Activated CD4-positive, alpha-beta T cell treated with anti-CD3 and anti-CD28 coated beads, Interleukin-2, amount 10 ng/mL, durations not matched to agents 7 days and 5 days (primary cell): ENCODE results near the gene TPCN1. TPM values are rescaled to one million over a fixed set of nuclear protein-coding genes. Genes with fewer than 3 reads are reported as not detected.

Experiments
- CTCF ChIA-PET: fragments of 350-600 bp; sonication (Branson Sonifier 250); formaldehyde crosslinking; loops from one replicate; lab custom pipeline; 2021; ENCODE audit warnings: antibody characterized with exemption; lab: Charles Lee
- POLR2A ChIA-PET: fragments of 350-600 bp; sonication (Branson Sonifier 250); formaldehyde crosslinking; loops from one replicate; lab custom pipeline; 2021; ENCODE audit warnings: antibody characterized with exemption; lab: Charles Lee
- DNase-seq: peaks from one replicate; pipeline ENCODE4 v3.0.0-alpha.2; 2020
- H3K27ac Mint-ChIP-seq: one replicate; pipeline ENCODE4 v1.8.0; 2021; ENCODE audit warnings: mild to moderate bottlenecking, moderate library complexity, mixed read lengths
- H3K27me3 Mint-ChIP-seq: one replicate; pipeline ENCODE4 v1.8.0; 2021; ENCODE audit warnings: mixed read lengths
- H3K36me3 Mint-ChIP-seq: one replicate; pipeline ENCODE4 v1.8.0; 2021; ENCODE audit warnings: low read depth, mixed read lengths
- H3K4me1 Mint-ChIP-seq: one replicate; pipeline ENCODE4 v1.8.0; 2021; ENCODE audit warnings: mixed read lengths
- H3K4me3 Mint-ChIP-seq: one replicate; pipeline ENCODE4 v1.8.0; 2021; ENCODE audit warnings: mild to moderate bottlenecking, moderate library complexity, mixed read lengths
- H3K9me3 Mint-ChIP-seq: one replicate; pipeline ENCODE4 v1.8.0; 2021; ENCODE audit warnings: mixed read lengths
- total RNA-seq, 2 experiments: library from RNA; stranded (reverse); gene quantifications; one replicate each; pipeline ENCODE4 v1.2.3, GENCODE V29; 2021

Gene TPCN1
- total RNA-seq, 2 experiments from 2014 or later = 18.6 to 20.9 TPM

- Mint-ChIP-seq H3K27me3 (peaks cover 2% of the 10 kb centered on the region), H3K27ac (no peak overlapping the region), H3K9me3 (no peaks in the 10 kb centered on the region), H3K4me1 (peaks cover 48% of the 10 kb centered on the region), H3K36me3 (no peaks in the 10 kb centered on the region), H3K4me3 (no peak overlapping the region)
- CTCF ChIA-PET = no interaction called here
- POLR2A ChIA-PET = no interaction called here
- no peak for DNase-seq
Observed at GRCh38 chr12:113216027-113216426, 5.2 kb upstream of the TPCN1 start.

GRCh38 chr12:113220593-113221180 is 577 bp upstream of the TPCN1 start:
- H3K4me1 Mint-ChIP-seq = peaks cover 47% of the 10 kb centered on the region
- DNase-seq = no peak
- no peaks in the 10 kb centered on the region for H3K9me3 Mint-ChIP-seq
- peak overlapping the region; percentile 76 for H3K4me3 Mint-ChIP-seq
- POLR2A ChIA-PET = no interaction called here
- H3K36me3 Mint-ChIP-seq = no peaks in the 10 kb centered on the region
- H3K27me3 Mint-ChIP-seq = peaks cover 2% of the 10 kb centered on the region
- H3K27ac Mint-ChIP-seq = peak overlapping the region; percentile 91
- CTCF ChIA-PET = interaction anchor here (1.2 to 3.5 kb wide), 6 partner anchors 9 to 68 kb away, joined by 3 to 20 read pairs (median 4); no protein-coding TSS in a partner anchor

GRCh38 chr12:113221997-113222729 is 899 bp downstream of the TPCN1 start:
- Mint-ChIP-seq H3K27ac (peak overlapping the region; percentile 91), H3K4me1 (peaks cover 39% of the 10 kb centered on the region), H3K27me3 (peaks cover under 1% of the 10 kb centered on the region), H3K9me3 (no peaks in the 10 kb centered on the region), H3K36me3 (no peaks in the 10 kb centered on the region), H3K4me3 (peak overlapping the region; percentile 76)
- CTCF ChIA-PET = interaction anchor here (0.5 to 3.5 kb wide), 7 partner anchors 8 to 46 kb away, joined by 3 to 20 read pairs (median 4); no protein-coding TSS in a partner anchor
- POLR2A ChIA-PET = interaction anchor here (0.6 kb wide), 1 partner anchor 61 kb away, joined by 3 read pairs; no protein-coding TSS in a partner anchor
- peak; percentile 19 for DNase-seq

GRCh38 chr12:113222730-113223531 is 1.7 kb downstream of the TPCN1 start:
- Mint-ChIP-seq H3K36me3 (no peaks in the 10 kb centered on the region), H3K27me3 (no peaks in the 10 kb centered on the region), H3K4me3 (peak overlapping the region; percentile 76), H3K27ac (peak overlapping the region; percentile 91), H3K9me3 (no peaks in the 10 kb centered on the region), H3K4me1 (peaks cover 35% of the 10 kb centered on the region)
- DNase-seq = peak; percentile 42
- POLR2A ChIA-PET = interaction anchor here (0.6 to 0.7 kb wide), 3 partner anchors 39 to 229 kb away, joined by 3 to 5 read pairs (median 3); no protein-coding TSS in a partner anchor
- CTCF ChIA-PET = interaction anchor here (0.6 to 3.5 kb wide), 6 partner anchors 7 to 45 kb away, joined by 4 to 20 read pairs (median 4); no protein-coding TSS in a partner anchor

DNA sequence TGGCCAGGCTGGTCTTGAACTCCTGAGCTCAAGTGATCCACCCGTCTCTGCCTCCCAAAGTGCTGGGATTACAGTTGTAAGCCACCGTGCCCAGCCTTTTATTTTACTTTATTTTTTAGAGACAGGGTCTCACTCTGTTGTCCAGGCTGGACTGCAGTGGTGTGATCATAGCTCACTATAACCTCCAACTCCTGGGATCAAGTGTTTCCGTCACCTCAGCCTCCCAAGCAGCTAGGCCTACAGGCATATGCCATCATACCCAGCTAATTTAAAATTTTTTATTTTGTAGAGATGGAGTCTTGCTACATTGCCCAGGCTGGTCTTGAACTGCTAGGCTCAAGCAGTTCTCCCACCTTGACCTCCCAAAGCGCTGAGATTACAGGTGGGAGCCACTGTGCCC is 3.7 kb downstream of the TPCN1 start:
- H3K36me3 Mint-ChIP-seq = peaks cover 7% of the 10 kb centered on the region
- no peak for DNase-seq
- no peaks in the 10 kb centered on the region for H3K27me3 Mint-ChIP-seq
- no peak overlapping the region for H3K4me3 Mint-ChIP-seq
- POLR2A ChIA-PET = interaction anchor here (0.6 kb wide), 1 partner anchor 227 kb away, joined by 3 read pairs; no protein-coding TSS in a partner anchor
- H3K9me3 Mint-ChIP-seq = no peaks in the 10 kb centered on the region
- CTCF ChIA-PET = interaction anchor here (1.4 to 1.5 kb wide), 2 partner anchors 29 to 45 kb away, joined by 3 to 4 read pairs; no protein-coding TSS in a partner anchor
- H3K27ac Mint-ChIP-seq = no peak overlapping the region
- peaks cover 52% of the 10 kb centered on the region for H3K4me1 Mint-ChIP-seq

GRCh38 chr12:113226696-113227568 is 5.7 kb downstream of the TPCN1 start:
- Mint-ChIP-seq H3K4me1 (peaks cover 55% of the 10 kb centered on the region), H3K36me3 (peaks cover 24% of the 10 kb centered on the region), H3K27me3 (no peaks in the 10 kb centered on the region), H3K4me3 (no peak overlapping the region), H3K27ac (no peak overlapping the region), H3K9me3 (no peaks in the 10 kb centered on the region)
- DNase-seq = no peak
- CTCF ChIA-PET = interaction anchor here (0.9 to 2.2 kb wide), 5 partner anchors 9 to 178 kb away, joined by 3 to 6 read pairs (median 3); no protein-coding TSS in a partner anchor
- POLR2A ChIA-PET = no interaction called here

- peaks cover 29% of the 10 kb centered on the region for H3K36me3 Mint-ChIP-seq
- H3K27me3 Mint-ChIP-seq = no peaks in the 10 kb centered on the region
- ChIA-PET CTCF (interaction anchor here (0.7 to 2.2 kb wide), 4 partner anchors 9 to 13 kb away, joined by 3 to 6 read pairs (median 3); no protein-coding TSS in a partner anchor), POLR2A (no interaction called here)
- peaks cover 55% of the 10 kb centered on the region for H3K4me1 Mint-ChIP-seq
- DNase-seq = no peak
- H3K9me3 Mint-ChIP-seq = no peaks in the 10 kb centered on the region
- H3K27ac Mint-ChIP-seq = no peak overlapping the region
- H3K4me3 Mint-ChIP-seq = no peak overlapping the region
Observed at GRCh38 chr12:113227686-113228391, 6.6 kb downstream of the TPCN1 start.

GRCh38 chr12:113228394-113229028 is 7.2 kb downstream of the TPCN1 start:
- Mint-ChIP-seq H3K9me3 (no peaks in the 10 kb centered on the region), H3K4me3 (no peak overlapping the region)
- POLR2A ChIA-PET = no interaction called here

DNA sequence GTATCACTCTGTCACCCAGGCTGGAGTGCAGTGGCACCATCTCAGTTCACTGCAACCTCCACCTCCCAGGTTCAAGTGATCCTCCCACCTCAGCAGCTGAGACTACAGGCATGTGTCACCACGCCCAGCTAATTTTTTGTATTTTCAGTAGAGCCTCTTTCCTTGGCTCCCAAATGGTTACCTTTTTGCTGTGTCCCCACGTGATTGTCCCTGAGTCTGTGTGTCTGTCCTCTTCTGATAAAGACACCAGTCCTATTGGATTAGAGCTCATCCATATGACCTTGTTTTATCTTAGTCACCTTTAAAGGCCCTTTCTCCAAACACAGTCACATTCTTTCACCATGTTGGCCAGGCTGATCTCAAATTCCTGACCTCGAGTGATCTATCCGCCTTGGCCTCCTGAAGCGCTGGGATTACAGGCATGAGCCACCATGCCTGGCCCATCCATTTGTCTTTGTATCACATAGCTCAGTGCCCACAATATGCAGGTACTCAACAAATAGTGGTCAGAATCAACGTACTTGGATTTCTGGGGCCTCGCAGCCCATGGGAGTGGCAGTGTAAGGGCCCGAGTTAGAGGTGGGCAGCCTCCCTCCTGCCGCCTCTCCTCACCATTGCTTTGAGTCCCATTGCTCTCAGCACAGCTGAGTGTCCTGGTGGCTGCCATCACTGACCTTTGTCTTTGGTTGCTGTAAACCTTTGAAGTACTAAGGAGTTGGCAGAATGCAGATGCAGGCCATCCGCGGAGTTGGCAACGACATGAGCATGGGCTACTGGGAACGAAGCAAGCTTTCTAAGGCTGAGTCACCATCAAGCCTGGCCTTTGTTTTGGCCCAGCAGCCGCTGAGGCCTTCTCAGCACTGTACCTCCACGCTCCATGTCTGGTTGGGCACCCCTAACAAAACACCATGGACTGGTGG is 9.3 kb downstream of the TPCN1 start:
- peaks cover 56% of the 10 kb centered on the region for H3K4me1 Mint-ChIP-seq
- no peak for DNase-seq
- ChIA-PET POLR2A (no interaction called here), CTCF (interaction anchor here (0.5 to 2.7 kb wide), 4 partner anchors 10 to 83 kb away, joined by 3 to 11 read pairs (median 4); partner anchors contain the start of gene TPCN1)
- H3K9me3 Mint-ChIP-seq = no peaks in the 10 kb centered on the region
- H3K36me3 Mint-ChIP-seq = peaks cover 38% of the 10 kb centered on the region
- no peak overlapping the region for H3K4me3 Mint-ChIP-seq
- H3K27ac Mint-ChIP-seq = peak overlapping the region; percentile 68
- no peaks in the 10 kb centered on the region for H3K27me3 Mint-ChIP-seq

More at GRCh38 chr12:113228394-113229028, 7.2 kb downstream of the TPCN1 start:
- Mint-ChIP-seq H3K27me3 (no peaks in the 10 kb centered on the region), H3K36me3 (peaks cover 34% of the 10 kb centered on the region), H3K4me1 (peaks cover 57% of the 10 kb centered on the region), H3K27ac (peak overlapping the region; percentile 55)
- CTCF ChIA-PET = interaction anchor here (0.7 to 2.7 kb wide), 5 partner anchors 8 to 29 kb away, joined by 3 to 11 read pairs (median 3); partner anchors contain the start of gene TPCN1
- no peak for DNase-seq
